HG02798 (cell line): Measurements from ENCODE around the gene PRIMA1.

Experiments
- ATAC-seq: cut with Tn5 transposase; IDR thresholded peaks from one replicate; pipeline ENCODE4 v1.9.1; 2021; ENCODE audit warnings: mild to moderate bottlenecking; ENCODE audit not compliant: unreplicated experiment, poor library complexity

The PRIMA1 gene

GRCh38 chr14:93715279-93715927 lies 72.9 kb downstream of the PRIMA1 start:
- ATAC-seq = no peak

- ATAC-seq = no peak
These were observed 73.7 kb downstream of the PRIMA1 start for GRCh38 chr14:93714605-93715004.

- no peak for ATAC-seq
These were observed 74.4 kb downstream of the PRIMA1 start for GRCh38 chr14:93713726-93714405.

- ATAC-seq = no peak
These were observed 75.2 kb downstream of the PRIMA1 start for GRCh38 chr14:93712838-93713724.

GRCh38 chr14:93712079-93712837 lies 76.0 kb downstream of the PRIMA1 start:
- no peak for ATAC-seq

- ATAC-seq = no peak
These were observed 79.0 kb downstream of the PRIMA1 start for GRCh38 chr14:93709249-93709648.

- ATAC-seq = no peak
These were observed 79.5 kb downstream of the PRIMA1 start for GRCh38 chr14:93708800-93709199.

- ATAC-seq = no peak
These were observed 80.0 kb downstream of the PRIMA1 start for GRCh38 chr14:93708311-93708734.

- no peak for ATAC-seq
These were observed 80.8 kb downstream of the PRIMA1 start for GRCh38 chr14:93707475-93707874.

- ATAC-seq = no peak
These were observed 81.8 kb downstream of the PRIMA1 start for GRCh38 chr14:93706360-93706955.

GRCh38 chr14:93705513-93706156 lies 82.7 kb downstream of the PRIMA1 start:
- no peak for ATAC-seq

- ATAC-seq = no peak
These were observed 84.3 kb downstream of the PRIMA1 start for GRCh38 chr14:93703941-93704340.

- no peak for ATAC-seq
These were observed 85.3 kb downstream of the PRIMA1 start for GRCh38 chr14:93702946-93703345.

GRCh38 chr14:93701562-93701961 lies 86.7 kb downstream of the PRIMA1 start:
- no peak for ATAC-seq

GRCh38 chr14:93700928-93701327 lies 87.4 kb downstream of the PRIMA1 start:
- ATAC-seq = no peak

- no peak for ATAC-seq
These were observed 94.4 kb downstream of the PRIMA1 start for GRCh38 chr14:93693914-93694313.

- no peak for ATAC-seq
These were observed 97.1 kb downstream of the PRIMA1 start for GRCh38 chr14:93691042-93691780.

GRCh38 chr14:93690146-93690545 lies 98.1 kb downstream of the PRIMA1 start:
- ATAC-seq = no peak

- no peak for ATAC-seq
These were observed 99.5 kb downstream of the PRIMA1 start for GRCh38 chr14:93688820-93689219.
